Neural progenitor cell (in vitro differentiated cells): ENCODE measurements around the gene ZBTB24. TPM values are rescaled to one million over a fixed set of nuclear protein-coding genes. Genes with fewer than 3 reads are reported as not detected.

Experiments
- DNase-seq: peaks from one replicate; pipeline ENCODE4 v3.0.0-alpha.2; 2016; ENCODE audit warnings: low spot score
- H2AFZ ChIP-seq: fragments of 200-600 bp; sonication (generic); replicated peaks from 2 replicates; pipeline ENCODE4 v1.6.1; 2016; ENCODE audit warnings: antibody characterized with exemption
- H3F3A ChIP-seq: fragments of 200-600 bp; sonication (generic); 2 replicates; pipeline ENCODE4 v1.6.1; 2016; ENCODE audit warnings: antibody characterized with exemption, low read depth
- H3K27ac ChIP-seq: fragments of 200-600 bp; sonication (generic); 2 replicates; pipeline ENCODE4 v1.5.1; 2016; ENCODE audit warnings: mild to moderate bottlenecking
- H3K27me3 ChIP-seq: fragments of 200-600 bp; sonication (generic); 2 replicates; pipeline ENCODE4 v1.6.1; 2016; ENCODE audit warnings: mild to moderate bottlenecking, moderate library complexity
- H3K36me3 ChIP-seq: fragments of 200-600 bp; sonication (generic); 2 replicates; pipeline ENCODE4 v1.5.1; 2016
- H3K4me1 ChIP-seq: fragments of 200-600 bp; sonication (generic); 2 replicates; pipeline ENCODE4 v1.6.1; 2016; ENCODE audit warnings: mixed run types
- H3K4me2 ChIP-seq: fragments of 200-600 bp; sonication (generic); 2 replicates; pipeline ENCODE4 v1.6.1; 2016
- H3K4me3 ChIP-seq: fragments of 200-600 bp; sonication (generic); 2 replicates; pipeline ENCODE4 v1.5.1; 2016
- H3K79me2 ChIP-seq: fragments of 200-600 bp; sonication (generic); 2 replicates; pipeline ENCODE4 v1.6.1; 2016; ENCODE audit warnings: low read depth
- H3K9ac ChIP-seq: fragments of 200-600 bp; sonication (generic); 2 replicates; pipeline ENCODE4 v1.6.1; 2016
- H3K9me3 ChIP-seq: fragments of 200-600 bp; sonication (generic); 2 replicates; pipeline ENCODE4 v1.5.1; 2016; ENCODE audit warnings: low read depth
- H4K20me1 ChIP-seq: fragments of 200-600 bp; sonication (generic); 2 replicates; pipeline ENCODE4 v1.6.1; 2016; ENCODE audit warnings: low read depth
- H3K27ac Mint-ChIP-seq: 3 replicates; pipeline ENCODE4 v1.8.0; 2021; ENCODE audit warnings: mixed read lengths
- H3K27me3 Mint-ChIP-seq: 2 replicates; pipeline ENCODE4 v1.8.0; 2022; ENCODE audit warnings: low read depth, mild to moderate bottlenecking, inconsistent platforms, moderate library complexity, mixed read lengths; ENCODE audit not compliant: insufficient read depth
- H3K36me3 Mint-ChIP-seq: 3 replicates; pipeline ENCODE4 v1.8.0; 2021; ENCODE audit warnings: mixed read lengths
- H3K4me1 Mint-ChIP-seq: 3 replicates; pipeline ENCODE4 v1.8.0; 2021; ENCODE audit warnings: mixed read lengths
- H3K4me3 Mint-ChIP-seq: 3 replicates; pipeline ENCODE4 v1.8.0; 2021; ENCODE audit warnings: mild to moderate bottlenecking, moderate library complexity, mixed read lengths
- H3K9me3 Mint-ChIP-seq: 3 replicates; pipeline ENCODE4 v1.8.0; 2020; ENCODE audit warnings: mixed read lengths
- CTCF ChIP-seq: fragments of 200-600 bp; sonication (generic); IDR thresholded peaks from 2 replicates; pipeline ENCODE4 v1.5.1; 2017; ENCODE audit warnings: antibody characterized with exemption, mild to moderate bottlenecking
- EZH2 ChIP-seq: fragments of 200-600 bp; sonication (generic); IDR thresholded peaks from 2 replicates; pipeline ENCODE4 v1.6.1; 2017; ENCODE audit warnings: antibody characterized with exemption, mild to moderate bottlenecking, moderate library complexity
- EZH2phosphoT487 ChIP-seq: fragments of 200-600 bp; sonication (generic); IDR thresholded peaks from 2 replicates; pipeline ENCODE4 v1.6.1; 2017; ENCODE audit warnings: antibody characterized with exemption
- total RNA-seq: library from RNA; depleted of rRNA; stranded (reverse); fragments of >200 nt; gene quantifications from 2 replicates; pipeline ENCODE4 v1.2.3, GENCODE V29; 2015; ENCODE audit warnings: low replicate concordance

ZBTB24 gene
- total RNA-seq, 1 donor from 2014 or later: 17.3 TPM

- H3K4me3 Mint-ChIP-seq: peak overlapping the region; percentile 83
- peak overlapping the region; percentile 49 for H3K4me3 ChIP-seq
- H3K4me1 Mint-ChIP-seq: peaks cover 29% of the 10 kb centered on the region
- H3K4me1 ChIP-seq: peaks cover 33% of the 10 kb centered on the region
- H3K36me3 Mint-ChIP-seq: peaks cover 25% of the 10 kb centered on the region
- H3K9me3 Mint-ChIP-seq: no peaks in the 10 kb centered on the region
- H3K9me3 ChIP-seq: no peaks in the 10 kb centered on the region
- H3K27me3 Mint-ChIP-seq: peaks cover 16% of the 10 kb centered on the region
- H3K36me3 ChIP-seq: no peaks in the 10 kb centered on the region
- H3K4me2 ChIP-seq: peak overlapping the region; percentile 80
- H3K27ac ChIP-seq: no peak overlapping the region
- no peak overlapping the region for H3K27ac Mint-ChIP-seq
- TF ChIP-seq EZH2phosphoT487 (no peak), CTCF (no peak), EZH2 (no peak)
- peak overlapping the region; percentile 63 for H2AFZ ChIP-seq
- no peaks in the 10 kb centered on the region for H4K20me1 ChIP-seq
- DNase-seq: no peak
- H3F3A ChIP-seq: peaks cover 12% of the 10 kb centered on the region
- H3K79me2 ChIP-seq: peaks cover 43% of the 10 kb centered on the region
- H3K27me3 ChIP-seq: peaks cover 17% of the 10 kb centered on the region
- H3K9ac ChIP-seq: no peak overlapping the region
These were observed 677 bp upstream of the ZBTB24 start for GRCh38 chr6:109483735-109484057.

GRCh38 chr6:109480993-109481480, 2.0 kb downstream of the ZBTB24 start:
- peak overlapping the region; percentile 29 for H3K4me3 ChIP-seq
- Mint-ChIP-seq H3K36me3 (peaks cover 35% of the 10 kb centered on the region), H3K4me3 (peak overlapping the region; percentile 12), H3K4me1 (peaks cover 41% of the 10 kb centered on the region), H3K27ac (no peak overlapping the region), H3K9me3 (no peaks in the 10 kb centered on the region), H3K27me3 (peaks cover 14% of the 10 kb centered on the region)
- H3K36me3 ChIP-seq: peaks cover 4% of the 10 kb centered on the region
- TF ChIP-seq EZH2phosphoT487: no peak
- no peak for TF ChIP-seq CTCF
- no peak for TF ChIP-seq EZH2
- peaks cover 69% of the 10 kb centered on the region for H3K79me2 ChIP-seq
- no peak overlapping the region for H3K27ac ChIP-seq
- peaks cover 17% of the 10 kb centered on the region for H3K27me3 ChIP-seq
- peaks cover 26% of the 10 kb centered on the region for H3F3A ChIP-seq
- no peak overlapping the region for H2AFZ ChIP-seq
- peaks cover 4% of the 10 kb centered on the region for H4K20me1 ChIP-seq
- no peak overlapping the region for H3K9ac ChIP-seq
- H3K4me1 ChIP-seq: peaks cover 52% of the 10 kb centered on the region
- no peak for DNase-seq
- no peaks in the 10 kb centered on the region for H3K9me3 ChIP-seq
- peak overlapping the region; percentile 99 for H3K4me2 ChIP-seq

GRCh38 chr6:109478841-109479624, 4.0 kb downstream of the ZBTB24 start:
- Histone ChIP-seq H3K9me3 (no peaks in the 10 kb centered on the region), H3K79me2 (peaks cover 87% of the 10 kb centered on the region), H3K4me1 (peaks cover 52% of the 10 kb centered on the region), H2AFZ (no peak overlapping the region), H3K27me3 (peaks cover 5% of the 10 kb centered on the region), H3K9ac (no peak overlapping the region), H4K20me1 (peaks cover 4% of the 10 kb centered on the region), H3K4me3 (peak overlapping the region; percentile 35), H3K4me2 (peak overlapping the region; percentile 99), H3K27ac (peak overlapping the region; percentile 75), H3F3A (peaks cover 26% of the 10 kb centered on the region), H3K36me3 (peaks cover 6% of the 10 kb centered on the region)
- Mint-ChIP-seq H3K4me1 (peaks cover 41% of the 10 kb centered on the region), H3K27ac (no peak overlapping the region), H3K27me3 (peaks cover 4% of the 10 kb centered on the region), H3K9me3 (no peaks in the 10 kb centered on the region), H3K36me3 (peaks cover 46% of the 10 kb centered on the region), H3K4me3 (peak overlapping the region; percentile 36)
- no peak for TF ChIP-seq CTCF
- no peak for TF ChIP-seq EZH2phosphoT487
- no peak for TF ChIP-seq EZH2
- DNase-seq: no peak
